RKO (cell line): Measurements from ENCODE around the gene GLYR1.

Experiments used
- DNase-seq: peaks from one replicate; pipeline ENCODE4 v3.0.0-alpha.2; 2016; ENCODE audit warnings: low spot score

GLYR1 gene

GRCh38 chr16:4763791-4764190 is 83.3 kb downstream of the GLYR1 start:
- DNase-seq = peak; percentile 33

DNA sequence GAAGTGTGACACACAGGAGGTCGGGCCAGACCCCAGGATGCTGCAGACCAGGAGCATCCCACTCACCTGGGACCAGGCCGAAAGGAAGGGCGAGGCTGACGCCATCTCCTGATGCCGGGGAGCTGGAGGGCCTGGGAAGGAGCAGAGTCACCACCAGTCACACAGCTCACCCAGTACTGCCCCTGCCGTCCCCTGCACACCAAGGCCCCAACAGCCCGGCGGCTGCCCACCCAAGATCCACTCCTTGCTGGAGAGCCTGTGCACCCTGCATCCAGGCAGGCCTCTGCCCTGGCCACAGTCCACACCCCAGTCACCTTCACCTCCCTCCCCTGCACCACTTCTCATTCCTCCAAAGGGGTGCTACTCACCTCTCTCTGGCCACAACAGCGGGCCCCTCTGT is 84.9 kb downstream of the GLYR1 start:
- DNase-seq = no peak

GRCh38 chr16:4760221-4760910 is 86.7 kb downstream of the GLYR1 start:
- no peak for DNase-seq

GRCh38 chr16:4755687-4756086 is 91.4 kb downstream of the GLYR1 start:
- no peak for DNase-seq

DNA sequence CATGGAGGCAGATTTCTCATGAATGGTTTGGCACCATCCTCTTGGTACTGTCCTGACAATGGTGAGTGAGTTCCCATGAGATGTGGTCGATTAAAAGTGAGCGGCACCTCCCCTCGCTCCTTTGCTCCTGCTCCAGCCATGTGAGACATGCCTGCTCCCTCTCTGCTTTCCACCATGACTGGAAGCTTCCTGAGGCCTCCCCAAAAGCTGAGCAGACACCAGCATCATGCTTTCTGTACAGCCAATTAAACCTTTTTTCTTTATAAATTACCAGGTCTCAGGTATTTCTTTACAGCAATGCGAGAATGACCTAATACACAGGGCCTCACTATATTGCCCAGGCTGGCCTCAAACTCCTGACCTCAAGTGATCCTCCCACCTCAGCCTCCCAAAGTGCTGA is 92.2 kb downstream of the GLYR1 start:
- no peak for DNase-seq

- no peak for DNase-seq
Measured at GRCh38 chr16:4753227-4753626, 93.9 kb downstream of the GLYR1 start.
